ENCODE results near the gene CEACAM20. TPM values are rescaled to one million over a fixed set of nuclear protein-coding genes. Genes with fewer than 3 reads are reported as not detected.

The CEACAM20 gene
- total and polyA plus RNA-seq, 10 of the 15 experiments (the other 5 are each of a cell fraction or from before 2014, with no cell fraction given) = not detected

DNA sequence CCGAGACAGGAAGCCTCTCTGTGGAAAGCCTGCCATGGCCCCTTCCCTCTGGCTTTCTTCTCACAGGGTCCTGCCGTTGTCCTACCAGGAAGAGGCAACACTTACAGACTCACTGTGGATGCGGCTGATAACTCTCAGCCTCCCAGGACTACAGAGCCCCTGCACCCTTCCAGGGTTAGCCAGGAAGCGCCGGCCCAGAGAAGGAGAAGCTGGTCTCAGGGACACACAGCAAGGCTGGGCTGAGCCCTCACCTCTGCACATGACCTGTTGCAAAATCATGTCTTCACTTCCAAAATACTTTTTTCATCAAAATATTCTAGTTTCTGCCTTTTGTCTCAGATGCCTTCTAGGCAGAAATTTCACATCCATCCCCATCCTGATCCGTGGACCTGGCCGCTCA is 1.9 kb downstream of the CEACAM20 start:
- DNase-seq (ENCODE audit: low read depth, low spot score) (no peak), ATAC-seq (no peak), FAIRE-seq (no peak)
- ChIA-PET CTCF (no interaction called here), POLR2A (no interaction called here), RAD21 (ENCODE audit: unreplicated experiment) (no interaction called here), SMC1A (ENCODE audit: uncharacterized antibody, unreplicated experiment) (no interaction called here)
- no peak overlapping the region for H3K27ac ChIP-seq (ENCODE audit: control insufficient read depth, insufficient read depth)
- intact Hi-C loops (cut with micrococcal nuclease; ENCODE audit: unreplicated experiment) = no loop called here
- H3K36me3 ChIP-seq (ENCODE audit: control insufficient read depth in 2 of 2, insufficient read depth in 2 of 2, low read length in 1 of 2) = no peaks in the 10 kb centered on the region
- H3K9me3 ChIP-seq (replicated peaks; ENCODE audit: control insufficient read depth, insufficient read depth, low read length) = no peaks in the 10 kb centered on the region; the same call in 2 of the 3 replicates
- H3K4me1 ChIP-seq (ENCODE audit: control insufficient read depth, insufficient read depth, low read length) = no peaks in the 10 kb centered on the region
- TF ChIP-seq, protein P1, sequence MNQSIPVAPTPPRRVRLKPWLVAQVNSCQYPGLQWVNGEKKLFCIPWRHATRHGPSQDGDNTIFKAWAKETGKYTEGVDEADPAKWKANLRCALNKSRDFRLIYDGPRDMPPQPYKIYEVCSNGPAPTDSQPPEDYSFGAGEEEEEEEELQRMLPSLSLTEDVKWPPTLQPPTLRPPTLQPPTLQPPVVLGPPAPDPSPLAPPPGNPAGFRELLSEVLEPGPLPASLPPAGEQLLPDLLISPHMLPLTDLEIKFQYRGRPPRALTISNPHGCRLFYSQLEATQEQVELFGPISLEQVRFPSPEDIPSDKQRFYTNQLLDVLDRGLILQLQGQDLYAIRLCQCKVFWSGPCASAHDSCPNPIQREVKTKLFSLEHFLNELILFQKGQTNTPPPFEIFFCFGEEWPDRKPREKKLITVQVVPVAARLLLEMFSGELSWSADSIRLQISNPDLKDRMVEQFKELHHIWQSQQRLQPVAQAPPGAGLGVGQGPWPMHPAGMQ (IDR thresholded peaks at IDR 0.05; ENCODE audit: borderline replicate concordance) = no peak
- TF ChIP-seq ZNF207 (IDR thresholded peaks at IDR 0.05; ENCODE audit: borderline replicate concordance) = no peak
- no peak for TF ChIP-seq RB1 (IDR thresholded peaks at IDR 0.05; ENCODE audit: borderline replicate concordance)
- TF ChIP-seq TCF3 (IDR thresholded peaks at IDR 0.05; ENCODE audit: borderline replicate concordance, insufficient read depth, low read depth, low read length) = no peak
- no peaks in the 10 kb centered on the region for H4K20me1 ChIP-seq (ENCODE audit: control insufficient read depth, insufficient read depth)
- H3K9ac ChIP-seq (ENCODE audit: control insufficient read depth, insufficient read depth, low read length) = no peak overlapping the region
- no peaks in the 10 kb centered on the region for H3K27me3 ChIP-seq (replicated peaks in 1 of 2; ENCODE audit: control insufficient read depth in 2 of 2, insufficient read depth in 2 of 2, low read length in 1 of 2)
- WGBS (ENCODE audit: insufficient coverage, insufficient replicate concordance, low lambda C conversion rate, missing lambda C conversion rate) = 50% methylated on average over 7 of the region's 7 CpGs
- in situ Hi-C loops (cut with MboI) = no loop called here
- no peak overlapping the region for H2AFZ ChIP-seq (ENCODE audit: control insufficient read depth, low read depth, low read length)
- no peak overlapping the region for H3K4me3 ChIP-seq
- no TSS peak for BruUV-seq (replicated peaks)
- no peaks in the 10 kb centered on the region for H3K79me2 ChIP-seq (ENCODE audit: control insufficient read depth, insufficient read depth, low read length)
- H3K4me2 ChIP-seq (ENCODE audit: control insufficient read depth, insufficient read depth) = no peak overlapping the region

DNA sequence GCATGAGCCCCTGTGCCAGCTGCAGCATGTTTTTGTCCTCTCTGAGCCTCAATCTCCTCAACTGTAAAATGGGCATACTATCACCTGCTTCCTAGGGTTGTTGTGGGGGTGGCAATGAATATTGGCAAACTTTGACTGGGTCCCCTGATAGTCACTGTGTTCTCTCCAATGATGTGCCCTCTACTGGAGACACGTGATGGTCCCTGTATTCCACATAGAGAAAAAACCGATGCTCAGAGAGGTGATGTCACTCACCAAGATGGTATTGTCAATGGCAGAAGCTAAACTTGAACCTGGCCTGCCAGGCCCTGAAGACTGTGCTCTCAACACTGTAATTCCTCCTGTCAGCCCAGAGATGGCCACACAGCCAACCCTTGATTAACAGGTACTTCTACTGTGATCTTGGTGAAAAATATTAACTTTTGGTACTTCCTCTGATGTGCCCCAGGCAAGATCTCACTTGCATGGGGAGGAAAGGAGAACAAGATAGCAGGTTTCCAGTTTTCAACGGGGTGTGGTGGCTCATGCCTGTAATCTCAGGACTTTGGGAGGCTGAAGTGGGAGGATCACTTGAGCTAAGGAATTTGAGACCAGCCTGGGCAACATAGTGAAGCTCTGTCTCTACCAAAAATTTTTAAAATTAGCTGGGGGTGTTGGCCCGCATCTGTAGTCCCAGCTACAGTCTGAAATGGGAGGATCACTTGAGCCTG is 3.6 kb downstream of the CEACAM20 start:
- no peaks in the 10 kb centered on the region; the same call in 2 of the 3 replicates for H3K9me3 ChIP-seq (replicated peaks; ENCODE audit: control insufficient read depth, insufficient read depth, low read length)
- no peaks in the 10 kb centered on the region for H3K4me1 ChIP-seq (ENCODE audit: control insufficient read depth, insufficient read depth, low read length)
- no peaks in the 10 kb centered on the region for H3K36me3 ChIP-seq (ENCODE audit: control insufficient read depth in 2 of 2, insufficient read depth in 2 of 2, low read length in 1 of 2)
- WGBS (ENCODE audit: insufficient coverage, insufficient replicate concordance, low lambda C conversion rate, missing lambda C conversion rate) = 5% methylated on average over 4 of the region's 4 CpGs
- no TSS peak for BruUV-seq (replicated peaks)
- ChIA-PET POLR2A (no interaction called here), CTCF (no interaction called here), SMC1A (ENCODE audit: uncharacterized antibody, unreplicated experiment) (interaction anchor here (0.6 kb wide), 1 partner anchor 1152 kb away, joined by 3 read pairs; no protein-coding TSS in a partner anchor), RAD21 (ENCODE audit: unreplicated experiment) (no interaction called here)
- no peak overlapping the region for H3K27ac ChIP-seq (ENCODE audit: control insufficient read depth, insufficient read depth)
- in situ Hi-C loops (cut with MboI) (no loop called here), intact Hi-C loops (cut with micrococcal nuclease; ENCODE audit: unreplicated experiment) (no loop called here)
- H3K4me3 ChIP-seq = no peak overlapping the region
- ATAC-seq (no peak), DNase-seq (ENCODE audit: low read depth, low spot score) (no peak), FAIRE-seq (no peak)
- no peak overlapping the region for H3K9ac ChIP-seq (ENCODE audit: control insufficient read depth, insufficient read depth, low read length)
- no peak overlapping the region for H3K4me2 ChIP-seq (ENCODE audit: control insufficient read depth, insufficient read depth)
- H3K79me2 ChIP-seq (ENCODE audit: control insufficient read depth, insufficient read depth, low read length) = no peaks in the 10 kb centered on the region
- no peaks in the 10 kb centered on the region for H3K27me3 ChIP-seq (replicated peaks in 1 of 2; ENCODE audit: control insufficient read depth in 2 of 2, insufficient read depth in 2 of 2, low read length in 1 of 2)
- H2AFZ ChIP-seq (ENCODE audit: control insufficient read depth, low read depth, low read length) = no peak overlapping the region
- no peaks in the 10 kb centered on the region for H4K20me1 ChIP-seq (ENCODE audit: control insufficient read depth, insufficient read depth)
- TF ChIP-seq IKZF2 (IDR thresholded peaks at IDR 0.05) (no peak), ZSCAN29 (IDR thresholded peaks at IDR 0.05) (no peak), ATF2 (IDR thresholded peaks at IDR 0.05; ENCODE audit: low read length) (no peak), CBFB (IDR thresholded peaks at IDR 0.05; ENCODE audit: low read depth) (no peak), NRF1 (conservative IDR thresholded peaks at IDR 0.05; ENCODE audit: low read depth, low read length) (no peak), CBX5 (IDR thresholded peaks at IDR 0.05; ENCODE audit: low read depth) (no peak), USF1 (IDR thresholded peaks at IDR 0.05; ENCODE audit: borderline replicate concordance, extremely low read length, insufficient read depth, low read depth, low read length) (no peak)

All from GM12878 (cell line).